ENCODE results near the gene CAMKV. TPM values are rescaled to one million over a fixed set of nuclear protein-coding genes. Genes with fewer than 3 reads are reported as not detected.
A peak's percentile ranks its signal among the peaks of the same experiment; 100 is the strongest.
"Not testable (repeated sequence)": the region's sequence is repeated elsewhere in the genome, so short reads cannot be mapped to it uniquely, and the experiment has no call there.

Gene CAMKV, protein sequence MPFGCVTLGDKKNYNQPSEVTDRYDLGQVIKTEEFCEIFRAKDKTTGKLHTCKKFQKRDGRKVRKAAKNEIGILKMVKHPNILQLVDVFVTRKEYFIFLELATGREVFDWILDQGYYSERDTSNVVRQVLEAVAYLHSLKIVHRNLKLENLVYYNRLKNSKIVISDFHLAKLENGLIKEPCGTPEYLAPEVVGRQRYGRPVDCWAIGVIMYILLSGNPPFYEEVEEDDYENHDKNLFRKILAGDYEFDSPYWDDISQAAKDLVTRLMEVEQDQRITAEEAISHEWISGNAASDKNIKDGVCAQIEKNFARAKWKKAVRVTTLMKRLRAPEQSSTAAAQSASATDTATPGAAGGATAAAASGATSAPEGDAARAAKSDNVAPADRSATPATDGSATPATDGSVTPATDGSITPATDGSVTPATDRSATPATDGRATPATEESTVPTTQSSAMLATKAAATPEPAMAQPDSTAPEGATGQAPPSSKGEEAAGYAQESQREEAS
- 0.09 TPM for polyA plus RNA-seq (ENCODE audit: insufficient read length)

DNA sequence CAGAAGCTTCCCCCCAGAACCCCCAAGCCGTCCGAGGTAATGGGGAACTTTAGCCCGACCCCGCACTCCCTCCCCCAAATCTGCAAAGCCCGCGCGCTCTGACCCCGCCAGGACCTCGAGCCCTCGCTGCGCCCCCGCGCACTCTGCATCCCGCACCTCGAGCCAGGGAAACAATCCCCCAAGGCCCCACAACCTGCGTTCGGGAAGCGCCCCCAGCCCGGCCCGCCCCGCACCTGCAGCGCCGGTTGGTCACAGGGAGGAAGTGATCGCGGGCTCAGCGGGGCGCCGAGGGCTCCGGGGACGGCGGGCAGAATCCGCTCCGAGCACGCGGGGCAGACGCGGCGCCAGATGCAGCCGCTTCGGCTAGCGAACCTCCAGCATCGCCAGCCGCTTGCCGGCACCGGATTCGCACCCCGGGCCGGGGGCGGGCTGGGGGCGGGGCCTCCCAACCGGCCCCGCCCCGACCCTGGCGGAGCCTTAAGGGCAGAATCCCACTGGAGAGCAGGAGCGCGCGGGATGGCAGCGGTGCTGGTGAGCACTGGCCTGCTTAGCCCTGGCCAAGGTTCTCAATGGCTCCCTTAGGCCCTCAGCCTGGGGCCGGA is at the start of gene CAMKV:
TSS of gene CAMKV (minus strand) at position 382 of the 602 bp plus-strand sequence. CDS start 7,518 bp downstream, outside the sequence.
- no peak for DNase-seq

DNA sequence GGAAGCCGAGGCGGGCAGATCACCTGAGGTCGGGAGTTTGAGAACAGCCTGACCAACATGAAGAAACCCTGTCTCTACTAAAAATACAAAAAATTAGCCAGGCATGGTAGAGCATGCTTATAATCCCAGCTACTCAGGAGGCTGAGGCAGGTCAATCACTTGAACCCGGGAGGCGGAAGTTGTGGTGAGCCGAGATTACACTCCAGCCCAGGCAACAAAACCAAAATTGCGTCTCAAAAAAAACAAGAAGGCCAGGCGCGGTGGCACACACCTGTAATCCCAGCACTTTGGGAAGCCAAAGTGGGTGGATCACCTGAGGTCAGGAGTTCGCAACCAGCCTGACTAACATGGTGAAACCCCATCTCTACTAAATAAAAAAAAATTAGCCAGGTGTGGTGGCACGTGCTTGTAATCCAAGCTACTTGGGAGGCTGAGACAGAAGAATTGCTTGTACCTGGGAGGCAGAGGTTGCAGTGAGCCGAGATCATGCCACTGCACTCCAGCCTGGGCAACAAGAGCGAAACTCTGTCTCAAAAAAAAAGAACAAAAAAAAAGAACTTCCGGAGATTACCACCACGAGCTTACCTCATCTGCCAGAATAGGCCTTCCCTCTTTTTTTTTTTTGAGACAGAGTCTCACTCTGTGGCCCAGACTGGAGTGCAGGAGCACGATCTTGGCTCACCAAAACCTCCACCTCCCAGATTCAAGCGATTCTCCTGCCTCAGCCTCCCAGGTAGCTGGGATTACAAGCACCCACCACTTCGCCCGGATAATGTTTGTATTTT is 48.3 kb upstream of the CAMKV start:
- DNase-seq: not testable (repeated sequence)

DNA sequence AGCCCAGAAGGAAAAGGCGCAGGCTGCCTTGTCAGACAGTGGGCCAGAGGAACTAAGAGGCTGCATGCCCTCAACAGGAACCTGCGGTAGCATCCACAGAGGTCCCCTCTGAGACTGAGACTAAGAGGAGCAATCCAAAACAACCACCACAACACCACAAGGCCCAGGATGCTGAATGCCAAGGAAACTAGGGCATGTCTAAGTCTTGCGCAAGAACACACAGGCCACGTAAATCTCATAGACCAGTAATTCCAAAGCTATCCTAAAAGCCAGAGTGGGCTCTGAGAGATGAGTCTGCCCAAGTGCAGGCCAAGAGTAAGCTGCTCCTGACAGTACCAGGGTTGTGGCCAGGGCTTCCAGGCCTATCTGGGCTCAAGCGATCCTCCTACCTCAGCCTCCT is 47.0 kb upstream of the CAMKV start:
- DNase-seq: no peak

DNA sequence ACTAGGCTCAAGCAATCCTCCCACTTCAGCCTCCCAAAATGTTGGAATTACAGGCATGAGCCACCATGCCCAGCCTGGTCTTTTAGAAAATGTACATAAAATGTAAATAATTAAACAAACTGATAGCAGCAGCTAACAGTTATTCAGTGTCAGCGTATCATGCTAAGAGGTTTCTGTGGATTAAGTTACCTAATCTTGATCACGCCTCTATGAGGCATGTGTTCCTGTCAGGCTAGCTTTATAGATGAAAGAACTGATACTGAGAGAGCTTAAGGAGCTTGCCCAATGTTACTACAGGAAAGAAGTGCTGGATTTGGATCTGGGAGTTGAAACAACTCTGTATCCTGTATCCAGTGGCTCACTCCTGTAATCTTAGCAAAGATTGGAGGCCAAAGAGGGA is 45.2 kb upstream of the CAMKV start:
- DNase-seq: no peak

DNA sequence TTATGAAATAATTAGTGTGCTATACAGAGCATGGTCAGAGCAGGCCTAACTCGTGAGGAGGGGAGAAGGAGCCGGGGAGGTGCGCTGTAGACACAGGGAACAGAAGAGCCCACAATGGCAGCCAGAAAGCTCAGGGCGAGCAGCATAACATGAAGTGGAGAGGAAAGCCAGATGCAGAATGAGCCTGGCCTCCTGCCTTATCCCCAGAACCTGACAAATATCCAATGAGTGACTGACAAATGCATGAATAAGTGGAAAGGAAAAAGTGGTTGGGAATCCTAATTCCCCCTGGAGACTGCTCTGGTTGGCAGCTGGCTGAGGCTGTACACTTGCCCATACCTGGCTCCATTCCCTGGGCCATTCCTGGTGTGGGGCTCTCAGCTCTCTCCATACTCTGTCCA is 43.2 kb upstream of the CAMKV start:
- DNase-seq: no peak

DNA sequence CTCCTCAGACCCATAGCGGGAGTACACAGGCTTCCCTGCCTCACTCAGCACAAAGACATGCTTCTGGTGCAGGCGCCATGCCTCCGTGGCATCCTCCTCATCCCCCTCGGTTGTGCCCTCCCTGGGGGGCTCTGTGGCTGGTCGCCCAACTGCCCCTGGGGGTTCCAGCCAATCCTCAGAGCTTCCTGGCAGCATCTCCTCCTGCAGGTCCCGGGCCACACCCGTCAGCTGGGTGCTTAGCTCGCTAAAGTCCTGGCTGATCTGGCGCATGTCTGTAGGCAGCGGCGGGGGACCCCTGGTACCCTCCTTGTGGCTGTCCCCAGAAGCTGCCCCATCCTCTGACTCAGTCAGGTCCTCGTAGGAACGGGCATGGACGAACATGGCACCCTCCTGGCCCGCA is 41.9 kb upstream of the CAMKV start:
- DNase-seq: no peak

DNA sequence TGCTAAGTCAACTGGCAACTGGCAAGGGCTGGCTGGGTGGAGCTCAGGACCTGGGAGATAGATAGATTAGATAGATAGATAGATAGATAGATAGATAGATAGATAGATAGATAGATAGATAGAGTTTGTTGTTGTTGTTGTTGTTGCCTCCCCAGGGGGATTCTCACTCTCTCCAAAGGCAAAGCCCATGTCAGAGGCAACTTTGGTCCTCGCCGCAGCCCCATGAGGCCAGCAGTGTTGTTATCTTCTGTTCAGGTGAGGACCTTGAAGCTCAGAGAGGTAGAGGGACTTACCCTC is 41.4 kb upstream of the CAMKV start:
- DNase-seq: no peak

DNA sequence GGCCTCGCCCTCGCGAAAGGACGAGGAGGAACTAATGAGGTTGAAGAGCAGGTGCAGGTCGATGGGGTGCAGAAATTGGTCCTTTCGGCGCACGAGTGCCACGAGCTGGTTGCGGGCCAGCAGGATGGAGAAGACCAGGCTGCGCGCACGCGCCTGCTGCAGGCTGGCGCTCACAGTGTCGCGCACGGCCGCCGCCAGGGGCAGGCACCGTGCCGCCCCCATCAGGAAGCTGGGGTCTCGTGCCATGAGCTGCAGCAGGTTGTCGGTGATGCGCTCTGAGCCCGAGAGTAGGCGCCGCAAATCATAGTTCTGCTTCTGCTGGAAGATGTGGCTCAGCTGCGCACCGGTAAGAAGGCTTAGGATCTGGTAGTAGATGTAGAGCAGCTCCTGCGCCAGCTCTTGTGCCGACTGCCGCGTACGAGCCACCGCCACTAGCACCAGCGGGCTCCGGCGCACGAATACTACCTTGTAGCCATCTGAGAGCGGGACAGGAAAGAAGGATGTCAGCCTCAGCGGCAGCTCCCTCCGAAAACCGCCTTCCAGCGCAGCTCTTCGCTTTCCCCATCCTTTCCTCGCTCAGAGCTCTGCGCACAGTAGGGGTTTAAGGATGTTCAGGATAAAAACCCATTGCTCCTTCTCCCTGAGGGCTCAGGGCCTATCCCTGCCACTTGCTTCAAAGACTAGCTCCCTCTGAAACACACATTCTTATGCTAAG is 40.9 kb upstream of the CAMKV start:
- DNase-seq: no peak

DNA sequence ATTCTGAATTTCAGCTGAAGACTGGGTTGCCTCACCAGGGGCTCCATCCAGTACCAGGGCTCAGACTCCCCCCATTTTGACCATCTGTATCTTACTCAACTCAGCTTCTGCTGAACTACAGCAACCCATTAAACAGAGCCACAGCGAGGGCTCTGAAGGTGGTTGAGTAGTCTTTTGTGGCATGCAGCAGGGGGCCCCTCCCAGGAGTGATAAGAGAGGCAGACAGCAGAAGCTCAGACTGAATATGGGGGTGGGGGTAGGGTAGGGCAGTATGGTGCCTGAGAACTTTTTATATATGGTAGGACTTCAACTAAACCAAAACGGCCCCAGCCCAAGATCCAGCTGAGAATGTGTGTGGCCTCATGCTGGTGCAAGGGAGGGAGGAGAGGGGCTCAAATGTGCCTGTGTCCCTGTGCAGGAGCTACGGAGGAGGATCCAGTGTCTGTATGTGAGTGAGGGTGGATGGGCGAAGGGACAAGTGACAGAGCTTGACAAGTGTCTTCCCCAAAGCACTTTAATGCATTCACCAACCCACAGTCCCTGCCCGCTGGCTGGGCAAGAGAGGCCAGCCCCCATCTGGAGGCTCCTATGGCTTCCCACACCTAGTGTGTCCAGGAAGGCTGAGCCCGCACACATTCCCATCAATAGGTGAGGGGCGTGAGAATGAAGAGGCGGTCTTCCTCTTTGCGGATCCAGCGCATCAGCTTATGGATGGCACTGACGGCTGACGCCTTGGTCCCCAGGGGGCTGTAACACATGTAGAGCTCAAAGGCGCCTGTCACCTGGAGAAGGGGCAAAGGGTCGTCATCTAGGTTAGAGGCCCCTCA is 38.9 kb upstream of the CAMKV start:
- DNase-seq: no peak

DNA sequence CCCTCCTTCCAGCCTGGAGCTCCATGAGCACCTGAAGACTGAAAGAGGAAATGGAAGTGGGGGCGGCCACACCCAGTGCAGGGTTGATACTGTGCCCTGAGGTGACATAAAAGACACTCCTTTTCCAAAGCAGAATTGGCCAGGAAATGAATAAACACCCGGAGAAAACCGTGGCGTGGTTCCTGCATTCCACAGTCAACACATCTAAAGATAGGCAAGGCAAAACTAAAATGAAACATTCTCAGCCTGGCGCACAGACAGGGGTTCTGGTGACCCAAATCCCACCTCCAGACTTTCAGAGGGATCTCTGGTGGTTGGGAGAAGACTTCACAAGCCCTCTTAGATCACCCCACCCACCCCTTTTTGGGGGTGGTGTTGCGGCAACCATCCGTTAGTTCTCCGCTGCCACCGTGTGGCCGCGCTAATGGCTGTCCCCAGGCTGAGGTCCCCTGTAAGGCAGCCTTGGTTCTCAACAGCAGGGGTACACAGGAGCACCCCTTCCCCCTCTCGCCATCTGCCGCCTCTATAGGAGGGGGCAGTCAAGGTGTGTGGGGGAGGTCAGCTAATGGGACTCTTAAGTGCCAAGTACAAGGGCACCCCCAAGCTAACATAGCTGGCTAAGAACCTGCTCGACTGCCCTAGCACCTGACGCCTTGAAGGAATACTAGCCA is 36.5 kb upstream of the CAMKV start:
- DNase-seq: peak; percentile 40

DNA sequence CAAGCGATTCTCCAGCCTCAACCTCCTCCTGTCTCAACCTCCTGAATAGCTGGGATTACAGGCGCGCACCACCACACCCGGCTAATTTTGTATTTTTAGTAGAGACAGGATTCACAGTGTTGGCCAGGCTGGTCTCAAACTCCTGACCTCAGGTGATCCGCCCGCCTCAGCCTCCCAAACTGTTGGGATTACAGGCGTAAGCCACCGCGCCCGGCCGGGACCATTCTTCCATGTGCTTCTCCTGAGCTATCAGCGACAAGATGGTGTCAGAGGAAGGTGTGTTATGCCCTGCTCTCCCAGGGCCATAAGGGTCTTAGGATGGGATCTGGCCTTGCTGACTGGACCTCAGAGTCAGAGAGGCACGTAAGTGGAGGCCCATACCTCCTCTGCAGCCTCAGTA is 34.7 kb upstream of the CAMKV start:
- DNase-seq: not testable (repeated sequence)

DNA sequence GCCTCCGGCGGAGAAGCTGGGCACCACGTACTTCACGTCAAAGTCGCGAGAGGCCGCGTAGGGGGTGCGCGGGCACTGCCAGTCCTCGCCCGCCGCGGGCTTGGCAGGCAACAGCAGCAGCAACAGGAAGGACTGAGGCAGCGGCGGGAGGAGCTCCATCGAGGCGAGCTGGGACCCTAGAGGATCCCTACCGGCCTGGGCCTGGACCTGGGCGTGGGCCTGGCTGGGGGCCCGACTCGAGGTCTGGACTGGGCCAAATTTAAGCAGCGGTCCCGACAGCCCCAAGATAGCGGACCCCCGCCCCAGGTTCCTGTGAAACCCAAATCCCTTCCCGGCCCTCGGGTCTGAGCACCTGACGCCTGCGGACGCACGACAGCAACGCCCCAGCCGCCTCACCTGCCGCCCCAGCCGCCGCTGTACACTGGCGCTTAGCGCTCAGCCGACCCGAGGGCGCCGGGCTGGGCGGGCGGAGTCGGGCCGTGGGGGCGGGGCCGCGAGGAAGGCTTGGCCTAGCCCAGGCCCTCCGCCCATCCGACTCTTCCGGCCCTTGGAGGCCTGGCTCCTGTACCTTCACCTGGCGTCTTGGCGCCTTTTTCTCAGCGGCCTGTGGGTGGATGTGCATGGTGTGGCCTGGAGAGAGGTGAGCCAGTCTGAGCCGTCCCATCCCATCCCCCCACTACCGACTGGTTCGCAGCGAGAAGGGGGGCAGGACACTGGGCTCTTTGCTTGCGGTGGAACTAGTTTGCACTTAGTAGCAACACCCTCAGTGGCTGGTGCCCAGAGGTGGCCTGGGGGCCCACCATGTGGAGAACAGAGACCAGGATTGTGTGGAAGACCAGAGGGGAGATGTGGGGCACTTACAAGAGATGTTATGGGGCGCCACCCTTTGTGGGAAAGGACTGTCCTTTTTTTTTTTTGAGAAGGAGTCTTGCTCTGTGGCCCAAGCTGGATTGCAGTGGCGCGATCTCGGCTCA is 34.0 kb upstream of the CAMKV start, which contains the start of gene MST1R:
TSS of gene MST1R (minus strand) at position 423 of the 974 bp plus-strand sequence. CDS start at position 159, 264 bp downstream.
- DNase-seq: peak; percentile 63

DNA sequence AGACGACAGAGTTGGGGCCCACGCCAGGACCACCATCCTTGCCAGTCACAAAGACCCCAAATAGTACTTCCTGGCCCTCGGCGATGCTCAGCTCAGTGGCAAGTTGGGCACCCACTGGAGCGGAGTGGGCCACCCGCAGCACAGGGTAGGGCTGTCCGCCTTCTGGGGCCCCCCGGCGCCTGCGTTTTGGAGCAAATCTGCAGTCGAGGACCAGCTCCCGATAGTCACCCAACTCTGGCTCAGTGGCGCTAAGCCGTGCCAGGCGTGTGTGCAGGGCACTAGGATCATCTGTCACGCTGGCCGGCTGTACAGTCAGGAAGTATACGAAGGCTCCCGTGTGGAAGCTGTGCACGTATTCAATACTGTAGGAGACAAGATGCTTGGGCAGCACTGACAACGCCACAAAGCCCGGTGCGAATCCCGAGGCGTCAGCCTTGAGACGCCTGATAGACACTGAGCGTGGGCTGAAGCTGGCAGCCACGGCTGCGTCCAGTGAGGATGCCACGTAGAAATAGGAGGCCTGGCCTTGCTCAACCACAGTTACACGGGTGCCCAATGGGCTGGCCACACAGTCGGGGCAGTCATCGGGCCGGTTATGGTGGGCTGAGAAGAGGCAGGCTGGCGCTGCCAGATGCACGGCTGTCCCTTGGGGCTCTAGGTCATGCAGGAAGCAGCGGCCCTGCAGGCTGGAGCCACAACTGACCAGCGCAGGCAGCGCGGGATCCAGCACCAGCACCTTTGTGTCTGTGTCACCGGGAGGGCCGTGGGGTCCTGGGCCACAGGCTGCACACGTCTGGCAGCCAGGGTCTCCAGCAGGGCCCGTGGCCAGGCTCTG is 33.0 kb upstream of the CAMKV start:
- DNase-seq: no peak

DNA sequence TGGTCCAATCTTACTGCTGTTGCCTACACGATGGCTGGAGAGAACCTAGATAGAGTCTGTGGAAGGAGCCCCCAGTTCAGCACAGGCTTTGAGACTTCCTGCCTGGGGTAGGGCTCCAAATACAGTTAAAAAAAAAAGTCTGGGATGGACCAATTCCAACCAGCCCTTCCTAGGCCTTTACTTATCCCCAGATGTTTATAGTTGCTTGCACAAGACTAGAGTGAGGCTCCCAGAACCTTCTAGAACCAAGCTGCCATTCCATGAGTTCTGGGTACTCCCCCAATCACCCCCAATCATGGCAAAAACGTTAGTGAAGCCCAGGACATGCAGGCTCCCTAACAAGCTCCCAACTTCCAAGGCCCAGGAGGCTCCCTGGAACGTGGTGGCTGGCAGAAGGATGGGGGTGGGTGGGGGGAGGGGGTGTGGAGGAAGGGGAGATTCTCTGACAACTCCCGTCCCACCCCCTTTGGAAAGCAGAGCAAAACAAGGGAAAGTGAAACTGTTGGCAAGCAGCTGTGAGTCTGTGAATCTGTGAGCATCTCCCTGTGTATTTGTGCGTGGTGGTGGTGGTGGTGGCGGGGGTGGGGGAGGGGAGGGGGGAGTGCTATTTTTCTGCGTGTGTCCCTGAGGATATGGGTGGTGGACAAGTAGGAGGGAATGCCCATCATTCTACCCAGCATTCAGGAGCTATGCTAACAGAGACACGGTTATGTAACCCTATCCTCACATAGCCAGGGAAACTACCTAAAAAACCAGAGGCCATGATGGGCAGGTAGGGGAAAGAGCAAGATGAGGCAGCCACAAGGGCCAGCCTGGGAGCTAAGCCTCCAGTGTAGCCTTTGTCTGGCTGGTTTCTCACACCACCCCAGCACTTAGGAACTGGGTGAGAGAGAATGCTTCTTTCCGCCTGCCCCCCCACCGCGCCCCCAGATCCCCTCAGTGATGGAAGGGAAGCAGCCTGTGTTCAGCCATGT is 31.9 kb upstream of the CAMKV start:
- peak; percentile 45 for DNase-seq

DNA sequence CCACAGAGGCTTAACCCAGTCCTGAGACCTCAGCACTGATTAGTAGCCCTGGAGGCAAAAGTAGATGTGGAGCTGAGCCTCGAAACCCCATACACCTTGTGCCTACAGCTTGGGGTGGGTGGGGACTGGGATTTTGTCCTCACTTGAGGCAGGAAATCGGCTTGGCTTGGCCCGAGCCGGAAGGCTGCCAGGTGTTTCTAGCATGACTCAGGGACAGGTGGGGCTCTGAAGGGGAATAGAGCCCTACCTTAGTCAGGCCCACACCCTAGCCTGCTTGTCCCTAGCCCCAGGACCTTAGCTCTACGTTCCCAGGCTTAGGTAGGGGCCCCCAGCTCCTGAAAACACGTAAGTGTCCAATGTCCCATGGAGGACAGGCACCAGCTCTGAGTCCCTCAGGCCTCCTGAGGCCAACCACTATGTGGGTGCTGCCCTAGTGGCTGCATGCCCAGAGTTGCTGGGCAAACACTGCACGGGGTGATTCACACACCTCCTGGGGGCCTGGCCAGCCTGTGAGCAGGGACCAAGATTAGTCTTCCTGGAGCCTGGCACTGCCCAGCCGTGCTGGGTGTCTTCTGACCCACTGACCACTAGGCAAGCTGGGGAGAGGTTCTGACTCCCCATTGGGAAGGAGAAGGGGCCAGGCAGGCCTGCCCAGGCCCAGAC is 30.9 kb upstream of the CAMKV start:
- DNase-seq: no peak

DNA sequence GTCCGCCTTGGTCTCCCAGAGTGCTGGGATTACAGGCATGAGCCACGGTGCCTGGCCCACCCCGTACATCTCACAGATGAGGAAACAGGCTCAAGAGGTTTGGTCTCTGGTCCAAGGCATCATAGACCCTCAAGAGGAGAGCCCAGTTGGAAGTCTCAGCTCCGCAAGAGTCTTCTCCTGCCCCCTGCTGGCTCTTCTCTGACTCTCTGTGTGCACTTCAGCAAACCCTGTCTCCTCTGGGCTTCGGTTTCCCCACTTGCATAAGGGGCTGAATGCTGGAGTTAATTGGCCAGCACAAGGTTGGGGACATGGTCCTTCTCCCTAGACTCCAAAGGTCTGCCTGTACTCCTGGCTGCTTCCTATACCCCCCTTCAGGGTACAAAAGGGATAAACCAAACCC is 30.1 kb upstream of the CAMKV start:
- DNase-seq: no peak

DNA sequence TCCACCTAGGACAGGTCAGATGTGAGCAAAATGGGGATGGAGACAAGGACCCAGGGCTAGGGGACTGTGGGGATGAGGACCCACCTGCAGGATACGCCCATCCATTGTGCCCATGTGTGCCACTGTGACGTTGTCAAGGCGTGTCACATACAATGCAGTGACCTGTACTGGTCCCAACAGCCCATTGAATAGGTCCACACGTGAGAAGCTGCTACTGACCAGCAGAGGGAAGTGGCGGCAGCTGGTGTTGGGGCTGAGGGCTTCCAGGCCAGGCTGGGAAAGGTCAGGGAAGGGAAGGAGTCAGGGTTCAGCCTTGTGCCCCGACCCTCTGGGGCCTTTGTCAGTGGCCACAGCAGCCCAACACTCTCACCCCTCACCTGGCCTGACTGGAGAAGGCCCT is 29.3 kb upstream of the CAMKV start:
- DNase-seq: no peak

Data from hindlimb muscle (tissue), 1 donor.